WTC11 (cell line): Measurements from ENCODE around the gene MRC2. TPM values are rescaled to one million over a fixed set of nuclear protein-coding genes. Genes with fewer than 3 reads are reported as not detected.
A peak's percentile ranks its signal among the peaks of the same experiment; 100 is the strongest.

Source experiments
- ATAC-seq: fragments of 200-7000 bp; cut with Tn5 transposase; 2 replicates; pipeline ENCODE4 v1.10.0; 2021; ENCODE audit warnings: mild to moderate bottlenecking, moderate library complexity
- CTCF ChIA-PET: fragments of 300-600 bp; sonication (Branson Sonifier 250); formaldehyde crosslinking; loops from one replicate; lab custom pipeline; 2021; ENCODE audit warnings: antibody characterized with exemption; lab: Charles Lee
- POLR2A ChIA-PET: fragments of 350-600 bp; sonication (Branson Sonifier 250); formaldehyde crosslinking; loops from one replicate; lab custom pipeline; 2021; ENCODE audit warnings: antibody characterized with exemption; lab: Charles Lee
- DNase-seq: peaks from one replicate; pipeline ENCODE4 v3.0.0; 2021; ENCODE audit warnings: low spot score
- H3K27ac Mint-ChIP-seq: 2 replicates; pipeline ENCODE4 v1.8.0; 2021; ENCODE audit warnings: mixed read lengths
- H3K27me3 Mint-ChIP-seq: 2 replicates; pipeline ENCODE4 v1.8.0; 2021; ENCODE audit warnings: low read depth, mild to moderate bottlenecking, moderate library complexity, mixed read lengths
- H3K36me3 Mint-ChIP-seq: 2 replicates; pipeline ENCODE4 v1.8.0; 2021; ENCODE audit warnings: mixed read lengths
- H3K4me1 Mint-ChIP-seq: 2 replicates; pipeline ENCODE4 v1.8.0; 2022; ENCODE audit warnings: mixed read lengths
- H3K4me3 Mint-ChIP-seq: 2 replicates; pipeline ENCODE4 v1.8.0; 2021; ENCODE audit warnings: mild to moderate bottlenecking, moderate library complexity, mixed read lengths
- H3K9me3 Mint-ChIP-seq: 2 replicates; pipeline ENCODE4 v1.8.0; 2021; ENCODE audit warnings: mixed read lengths
- CBFB ChIP-seq: sonication (generic); formaldehyde crosslinking; IDR thresholded peaks from 2 replicates; pipeline ENCODE4 v1.8.1; 2022; ENCODE audit warnings: mild to moderate bottlenecking, low read depth, missing genetic modification reagents
- CTCF ChIP-seq: fragments of 200-600 bp; IDR thresholded peaks from 2 replicates; pipeline ENCODE4 v1.8.0; 2022; ENCODE audit warnings: antibody characterized with exemption
- E2F1 ChIP-seq: sonication (generic); formaldehyde crosslinking; IDR thresholded peaks from 2 replicates; pipeline ENCODE4 v1.8.0; 2022; ENCODE audit warnings: mild to moderate bottlenecking, missing genetic modification reagents
- E2F4 ChIP-seq: sonication (generic); formaldehyde crosslinking; IDR thresholded peaks from 2 replicates; pipeline ENCODE4 v1.8.1; 2022; ENCODE audit warnings: low read depth, mild to moderate bottlenecking, moderate library complexity, missing genetic modification reagents, borderline replicate concordance
- E2F5 ChIP-seq: sonication (generic); formaldehyde crosslinking; IDR thresholded peaks from 2 replicates; pipeline ENCODE4 v1.8.1; 2022; ENCODE audit warnings: mild to moderate bottlenecking, moderate library complexity, missing genetic modification reagents
- ELF4 ChIP-seq: sonication (generic); formaldehyde crosslinking; IDR thresholded peaks from 2 replicates; pipeline ENCODE4 v1.8.1; 2022; ENCODE audit warnings: low read depth, mild to moderate bottlenecking, moderate library complexity, missing genetic modification reagents
- ERG ChIP-seq: fragments of 250-450 bp; sonication (Bioruptor Pico); IDR thresholded peaks from 2 replicates; pipeline ENCODE4 v1.8.0; 2021; ENCODE audit warnings: mild to moderate bottlenecking
- ESRRA ChIP-seq: sonication (generic); formaldehyde crosslinking; IDR thresholded peaks from 2 replicates; pipeline ENCODE4 v1.8.1; 2022; ENCODE audit warnings: mild to moderate bottlenecking, missing genetic modification reagents, borderline replicate concordance
- FOXJ3 ChIP-seq: sonication (generic); formaldehyde crosslinking; IDR thresholded peaks from 2 replicates; pipeline ENCODE4 v1.9.0; 2021; ENCODE audit warnings: missing genetic modification reagents, mild to moderate bottlenecking, borderline replicate concordance
- HMGXB4 ChIP-seq: sonication (generic); formaldehyde crosslinking; IDR thresholded peaks from 2 replicates; pipeline ENCODE4 v1.8.1; 2023; ENCODE audit warnings: mild to moderate bottlenecking, moderate library complexity, missing genetic modification reagents
- IRF1 ChIP-seq: sonication (generic); formaldehyde crosslinking; IDR thresholded peaks from 2 replicates; pipeline ENCODE4 v1.8.0; 2023; ENCODE audit warnings: missing genetic modification reagents
- NFYB ChIP-seq: sonication (generic); formaldehyde crosslinking; conservative IDR thresholded peaks from 2 replicates; pipeline ENCODE4 v1.8.0; 2022; ENCODE audit warnings: low read depth, missing genetic modification reagents
- NR3C1 ChIP-seq: sonication (generic); formaldehyde crosslinking; conservative IDR thresholded peaks from 2 replicates; pipeline ENCODE4 v1.8.1; 2023; ENCODE audit warnings: low read depth, mild to moderate bottlenecking, missing genetic modification reagents
- SMAD3 ChIP-seq: sonication (generic); formaldehyde crosslinking; IDR thresholded peaks from 2 replicates; pipeline ENCODE4 v1.8.0; 2022; ENCODE audit warnings: missing genetic modification reagents, mild to moderate bottlenecking, borderline replicate concordance
- SP1 ChIP-seq: sonication (generic); formaldehyde crosslinking; conservative IDR thresholded peaks from 2 replicates; pipeline ENCODE4 v1.8.1; 2022; ENCODE audit warnings: missing genetic modification reagents
- TEAD1 ChIP-seq: sonication (generic); formaldehyde crosslinking; IDR thresholded peaks from 2 replicates; pipeline ENCODE4 v1.8.0; 2022; ENCODE audit warnings: mild to moderate bottlenecking, missing genetic modification reagents
- TEAD4 ChIP-seq: sonication (generic); formaldehyde crosslinking; IDR thresholded peaks from 2 replicates; pipeline ENCODE4 v1.8.0; 2022; ENCODE audit warnings: mild to moderate bottlenecking, missing genetic modification reagents
- USF1 ChIP-seq: sonication (generic); formaldehyde crosslinking; IDR thresholded peaks from 2 replicates; pipeline ENCODE4 v1.8.0; 2022; ENCODE audit warnings: mild to moderate bottlenecking, missing genetic modification reagents
- USF2 ChIP-seq: sonication (generic); formaldehyde crosslinking; IDR thresholded peaks from 2 replicates; pipeline ENCODE4 v1.8.1; 2023; ENCODE audit warnings: mild to moderate bottlenecking, missing genetic modification reagents, moderate library complexity
- ZNF219 ChIP-seq: sonication (generic); formaldehyde crosslinking; IDR thresholded peaks from 2 replicates; pipeline ENCODE4 v1.8.0; 2023; ENCODE audit warnings: missing genetic modification reagents, mild to moderate bottlenecking, borderline replicate concordance
- ZNF317 ChIP-seq: sonication (generic); formaldehyde crosslinking; IDR thresholded peaks from 2 replicates; pipeline ENCODE4 v1.8.1; 2023; ENCODE audit warnings: low read depth, mild to moderate bottlenecking, moderate library complexity, missing genetic modification reagents, borderline replicate concordance
- ZNF423 ChIP-seq: fragments of 250-450 bp; sonication (Bioruptor Pico); IDR thresholded peaks from 2 replicates; pipeline ENCODE4 v2.1.2; 2022; ENCODE audit warnings: mild to moderate bottlenecking, moderate library complexity
- ZSCAN18 ChIP-seq: fragments of 250-450 bp; sonication (Bioruptor Pico); IDR thresholded peaks from 2 replicates; pipeline ENCODE4 v2.1.2; 2022; ENCODE audit warnings: mild to moderate bottlenecking, moderate library complexity
- total RNA-seq: library from RNA; stranded (reverse); gene quantifications from 3 replicates; pipeline ENCODE4 v1.2.3, GENCODE V29; 2021

MRC2 gene
- total RNA-seq, 1 experiment from 2014 or later: 35.3 TPM

GRCh38 chr17:62655656-62656055 is 28.2 kb downstream of the MRC2 start:
- ATAC-seq: no peak
- H3K4me1 Mint-ChIP-seq: peaks cover 29% of the 10 kb centered on the region
- no peak for TF ChIP-seq CBFB (CRISPR knock-in tag)
- no peak for TF ChIP-seq USF1
- no peak for TF ChIP-seq E2F5 (CRISPR knock-in tag)
- TF ChIP-seq IRF1 (CRISPR knock-in tag): no peak
- TF ChIP-seq NR3C1 (CRISPR knock-in tag): no peak
- TF ChIP-seq USF2 (CRISPR knock-in tag): no peak
- no peak for TF ChIP-seq ZNF423
- no peak for TF ChIP-seq NFYB (CRISPR knock-in tag)
- no peak for TF ChIP-seq ZSCAN18 (CRISPR knock-in tag)
- no peak for TF ChIP-seq E2F4 (CRISPR knock-in tag)
- no peak for TF ChIP-seq ZNF317 (CRISPR knock-in tag)
- TF ChIP-seq ERG (CRISPR knock-in tag): no peak
- TF ChIP-seq SP1 (CRISPR knock-in tag): no peak
- no peak for TF ChIP-seq ZNF219
- H3K9me3 Mint-ChIP-seq: peaks cover 14% of the 10 kb centered on the region
- ChIA-PET POLR2A (no interaction called here), CTCF (no interaction called here)
- peaks cover 6% of the 10 kb centered on the region; the same call in 1 of the 2 replicates for H3K36me3 Mint-ChIP-seq
- DNase-seq: peak; percentile 1
- peaks cover 10% of the 10 kb centered on the region for H3K27me3 Mint-ChIP-seq
- no peak overlapping the region for H3K27ac Mint-ChIP-seq
- no peak overlapping the region for H3K4me3 Mint-ChIP-seq

GRCh38 chr17:62656446-62656845 is 29.0 kb downstream of the MRC2 start:
- Mint-ChIP-seq H3K4me1 (peaks cover 29% of the 10 kb centered on the region), H3K27ac (no peak overlapping the region; the same call in 1 of the 2 replicates), H3K4me3 (no peak overlapping the region), H3K27me3 (peaks cover 9% of the 10 kb centered on the region), H3K9me3 (peaks cover 22% of the 10 kb centered on the region), H3K36me3 (peaks cover 13% of the 10 kb centered on the region)
- DNase-seq (peak; percentile 2), ATAC-seq (no peak)
- CTCF ChIA-PET: interaction anchor here (1.1 kb wide), 1 partner anchor 103 kb away, joined by 3 read pairs; no protein-coding TSS in a partner anchor
- POLR2A ChIA-PET: no interaction called here
- TF ChIP-seq ELF4 (CRISPR knock-in tag): no peak
- no peak for TF ChIP-seq HMGXB4 (CRISPR knock-in tag)
- no peak for TF ChIP-seq ESRRA (CRISPR knock-in tag)
- no peak for TF ChIP-seq E2F1 (CRISPR knock-in tag)
- TF ChIP-seq FOXJ3 (CRISPR knock-in tag): no peak
- no peak for TF ChIP-seq CTCF
- no peak for TF ChIP-seq TEAD4 (CRISPR knock-in tag)
- TF ChIP-seq TEAD1 (CRISPR knock-in tag): no peak
- no peak for TF ChIP-seq SMAD3 (CRISPR knock-in tag)
